Hematopoietic multipotent progenitor cell treated with erythropoietin and hydrocortisone succinate and interleukin-3 and kit ligand, for 8 days (in vitro differentiated cells): ENCODE measurements around the gene COP1.

Experiments used
- DNase-seq: peaks from one replicate; pipeline ENCODE4 v3.0.0-alpha.2; 2015

The COP1 gene

GRCh38 chr1:175947771-175948170 is 259.3 kb downstream of the COP1 start:
- no peak for DNase-seq

GRCh38 chr1:175944591-175944990 is 262.5 kb downstream of the COP1 start:
- DNase-seq, result no peak

- DNase-seq, result no peak
Observed at GRCh38 chr1:175941164-175941563, 265.9 kb downstream of the COP1 start.

GRCh38 chr1:175936736-175937135 is 270.4 kb downstream of the COP1 start:
- no peak for DNase-seq

- no peak for DNase-seq
Observed at GRCh38 chr1:175935566-175936115, 271.4 kb downstream of the COP1 start.

- no peak for DNase-seq
Observed at GRCh38 chr1:175935166-175935565, 271.9 kb downstream of the COP1 start.

GRCh38 chr1:175933801-175934200 is 273.3 kb downstream of the COP1 start:
- DNase-seq, result no peak

- no peak for DNase-seq
Observed at GRCh38 chr1:175927944-175928343, 279.1 kb downstream of the COP1 start.

GRCh38 chr1:175922254-175922881 is 284.7 kb downstream of the COP1 start:
- DNase-seq, result no peak

GRCh38 chr1:175920381-175920780 is 286.7 kb downstream of the COP1 start:
- DNase-seq, result no peak

GRCh38 chr1:175919001-175919400 is 288.1 kb downstream of the COP1 start:
- no peak for DNase-seq

- no peak for DNase-seq
Observed at GRCh38 chr1:175918364-175918801, 288.7 kb downstream of the COP1 start.

GRCh38 chr1:175914115-175914514 is 293.0 kb downstream of the COP1 start:
- DNase-seq, result no peak

- DNase-seq, result no peak
Observed at GRCh38 chr1:175911138-175911537, 295.9 kb downstream of the COP1 start.

GRCh38 chr1:175906370-175906769 is 300.7 kb downstream of the COP1 start:
- no peak for DNase-seq

GRCh38 chr1:175904808-175905207 is 302.3 kb downstream of the COP1 start:
- no peak for DNase-seq

GRCh38 chr1:175902281-175902680 is 304.8 kb downstream of the COP1 start:
- no peak for DNase-seq

- no peak for DNase-seq
Observed at GRCh38 chr1:175901076-175901836, 305.8 kb downstream of the COP1 start.

- no peak for DNase-seq
Observed at GRCh38 chr1:175900171-175900570, 306.9 kb downstream of the COP1 start.

GRCh38 chr1:175895966-175896365 is 311.1 kb downstream of the COP1 start:
- DNase-seq, result no peak
